ENCODE data around the gene NFKBIE. TPM values are rescaled to one million over a fixed set of nuclear protein-coding genes. Genes with fewer than 3 reads are reported as not detected.

The NFKBIE gene
- total and polyA plus RNA-seq, 2 donors (not counting 1 experiment from before 2014, with no cell fraction given), result 46.5 to 90.0 TPM

GRCh38 chr6:44304282-44305199 is 39.2 kb upstream of the NFKBIE start:
- H3K27me3 ChIP-seq (replicated peaks in 1 of 4; ENCODE audit: control extremely low read depth in 1 of 4, control insufficient read depth in 3 of 4, insufficient read depth in 4 of 4, low read length in 3 of 4), result no peaks in the 10 kb centered on the region
- intact Hi-C loops (cut with micrococcal nuclease), result loop anchor here (1.0 kb wide), 3 partner anchors 36 to 208 kb away; no protein-coding TSS in a partner anchor
- TF ChIP-seq CTCF (IDR thresholded peaks at IDR 0.05), result peak; percentile 84
- TF ChIP-seq EZH2 (IDR thresholded peaks at IDR 0.05; ENCODE audit: borderline replicate concordance, insufficient read depth, low read depth, low read length, poor library complexity, severe bottlenecking), result no peak
- no peak overlapping the region for H3K27ac ChIP-seq (ENCODE audit: low read length in 2 of 2)
- CTCF ChIA-PET, result interaction anchor here (0.7 to 9.6 kb wide), 22 partner anchors 8 to 210 kb away, joined by 3 to 107 read pairs (median 5); partner anchors contain the start of genes AARS2, HSP90AB1 and TMEM151B
- no peak overlapping the region for H3K27ac Mint-ChIP-seq
- no peaks in the 10 kb centered on the region for H3K4me1 ChIP-seq (ENCODE audit: control insufficient read depth in 2 of 2, insufficient read depth in 2 of 2, low read length in 2 of 2)
- no peaks in the 10 kb centered on the region for H3K9me3 Mint-ChIP-seq (ENCODE audit: insufficient read depth)
- POLR2A ChIA-PET, result interaction anchor here (1.1 kb wide), 1 partner anchor 302 kb away, joined by 7 read pairs; no protein-coding TSS in a partner anchor
- H3K9me3 ChIP-seq (ENCODE audit: control extremely low read depth in 1 of 3, control insufficient read depth in 2 of 3, insufficient read depth in 1 of 3, low read length in 2 of 3), result no peaks in the 10 kb centered on the region
- H3K4me3 Mint-ChIP-seq, result no peak overlapping the region
- DNase-seq (peak; percentile 70), ATAC-seq (ENCODE audit: low read depth) (peak; percentile 89)
- H3K27me3 Mint-ChIP-seq, result no peaks in the 10 kb centered on the region
- H3K4me1 Mint-ChIP-seq, result no peaks in the 10 kb centered on the region
- no peak overlapping the region for H3K4me3 ChIP-seq (ENCODE audit: control extremely low read depth in 1 of 5, extremely low read depth in 1 of 5, insufficient read depth in 1 of 5, low read depth in 2 of 5, low read length in 4 of 5)
- no peaks in the 10 kb centered on the region for H4K20me1 ChIP-seq (ENCODE audit: control insufficient read depth, insufficient read depth, low read length, poor library complexity, severe bottlenecking)
- H3K4me2 ChIP-seq (replicated peaks; ENCODE audit: low read depth, low read length, poor library complexity, severe bottlenecking), result no peak overlapping the region
- peaks cover 0 to 70% of the 10 kb centered on the region in 2 experiments for H3K36me3 ChIP-seq (replicated peaks in 1 of 2; ENCODE audit: control extremely low read depth in 1 of 2, control insufficient read depth in 1 of 2, extremely low read depth in 1 of 2, insufficient read depth in 2 of 2, low read length in 1 of 2)
- H3K79me2 ChIP-seq (ENCODE audit: control insufficient read depth, insufficient read depth, low read length), result no peaks in the 10 kb centered on the region
- H2AFZ ChIP-seq (ENCODE audit: insufficient read depth, low read depth, low read length, poor library complexity, severe bottlenecking), result no peak overlapping the region
- WGBS (ENCODE audit: insufficient coverage), result 87% methylated on average over 22 of the region's 25 CpGs
- no peak overlapping the region for H3K9ac ChIP-seq (ENCODE audit: low read length)

DNA sequence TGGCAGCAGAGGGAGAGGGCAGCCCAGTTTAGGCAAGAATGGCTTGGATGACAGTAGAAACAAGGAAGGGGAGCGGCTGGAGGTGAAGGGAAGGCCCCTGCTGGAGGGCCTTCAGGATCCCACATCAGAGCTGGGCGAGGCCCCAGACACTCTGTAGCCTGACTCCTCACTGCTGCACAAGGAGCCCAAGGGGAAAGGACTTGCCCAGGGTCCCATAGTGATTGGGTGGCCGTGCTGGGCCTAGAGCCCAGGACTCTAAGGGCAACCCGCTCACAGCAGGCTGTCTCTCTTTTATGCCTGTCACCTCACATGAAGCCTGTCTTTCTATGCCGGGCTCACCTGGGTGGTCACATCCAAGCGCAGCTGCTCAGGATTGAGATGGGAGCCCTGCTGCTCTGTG is 38.5 kb upstream of the NFKBIE start:
- H3K9me3 ChIP-seq (ENCODE audit: control extremely low read depth in 1 of 3, control insufficient read depth in 2 of 3, insufficient read depth in 1 of 3, low read length in 2 of 3), result no peaks in the 10 kb centered on the region
- no peaks in the 10 kb centered on the region for H3K27me3 Mint-ChIP-seq
- DNase-seq (no peak), ATAC-seq (ENCODE audit: low read depth) (no peak)
- WGBS (ENCODE audit: insufficient coverage), result 96% methylated on average over 6 of the region's 6 CpGs
- no peaks in the 10 kb centered on the region for H4K20me1 ChIP-seq (ENCODE audit: control insufficient read depth, insufficient read depth, low read length, poor library complexity, severe bottlenecking)
- H3K27ac ChIP-seq (ENCODE audit: low read length in 2 of 2), result no peak overlapping the region
- H3K4me3 ChIP-seq (ENCODE audit: control extremely low read depth in 1 of 5, extremely low read depth in 1 of 5, insufficient read depth in 1 of 5, low read depth in 2 of 5, low read length in 4 of 5), result no peak overlapping the region
- intact Hi-C loops (cut with micrococcal nuclease), result loop anchor here (1.0 kb wide), 3 partner anchors 36 to 208 kb away; no protein-coding TSS in a partner anchor
- no peak overlapping the region for H3K9ac ChIP-seq (ENCODE audit: low read length)
- no peaks in the 10 kb centered on the region for H3K4me1 ChIP-seq (ENCODE audit: control insufficient read depth in 2 of 2, insufficient read depth in 2 of 2, low read length in 2 of 2)
- H3K36me3 ChIP-seq (replicated peaks in 1 of 2; ENCODE audit: control extremely low read depth in 1 of 2, control insufficient read depth in 1 of 2, extremely low read depth in 1 of 2, insufficient read depth in 2 of 2, low read length in 1 of 2), result peaks cover 0 to 63% of the 10 kb centered on the region in 2 experiments
- no peaks in the 10 kb centered on the region for H3K79me2 ChIP-seq (ENCODE audit: control insufficient read depth, insufficient read depth, low read length)
- H3K27ac Mint-ChIP-seq, result no peak overlapping the region
- H2AFZ ChIP-seq (ENCODE audit: insufficient read depth, low read depth, low read length, poor library complexity, severe bottlenecking), result no peak overlapping the region
- POLR2A ChIA-PET, result no interaction called here
- no peak for TF ChIP-seq EZH2 (IDR thresholded peaks at IDR 0.05; ENCODE audit: borderline replicate concordance, insufficient read depth, low read depth, low read length, poor library complexity, severe bottlenecking)
- no peak for TF ChIP-seq CTCF (IDR thresholded peaks at IDR 0.05)
- no peaks in the 10 kb centered on the region for H3K9me3 Mint-ChIP-seq (ENCODE audit: insufficient read depth)
- H3K27me3 ChIP-seq (replicated peaks in 1 of 4; ENCODE audit: control extremely low read depth in 1 of 4, control insufficient read depth in 3 of 4, insufficient read depth in 4 of 4, low read length in 3 of 4), result no peaks in the 10 kb centered on the region
- H3K4me1 Mint-ChIP-seq, result no peaks in the 10 kb centered on the region
- H3K4me3 Mint-ChIP-seq, result no peak overlapping the region
- CTCF ChIA-PET, result interaction anchor here (0.7 to 9.6 kb wide), 6 partner anchors 9 to 207 kb away, joined by 3 to 107 read pairs (median 6); partner anchors contain the start of genes HSP90AB1, SLC29A1 and TMEM151B
- no peak overlapping the region for H3K4me2 ChIP-seq (replicated peaks; ENCODE audit: low read depth, low read length, poor library complexity, severe bottlenecking)
